ENCODE measurements around the gene MINAR1. TPM values are rescaled to one million over a fixed set of nuclear protein-coding genes. Genes with fewer than 3 reads are reported as not detected.

Gene MINAR1, protein sequence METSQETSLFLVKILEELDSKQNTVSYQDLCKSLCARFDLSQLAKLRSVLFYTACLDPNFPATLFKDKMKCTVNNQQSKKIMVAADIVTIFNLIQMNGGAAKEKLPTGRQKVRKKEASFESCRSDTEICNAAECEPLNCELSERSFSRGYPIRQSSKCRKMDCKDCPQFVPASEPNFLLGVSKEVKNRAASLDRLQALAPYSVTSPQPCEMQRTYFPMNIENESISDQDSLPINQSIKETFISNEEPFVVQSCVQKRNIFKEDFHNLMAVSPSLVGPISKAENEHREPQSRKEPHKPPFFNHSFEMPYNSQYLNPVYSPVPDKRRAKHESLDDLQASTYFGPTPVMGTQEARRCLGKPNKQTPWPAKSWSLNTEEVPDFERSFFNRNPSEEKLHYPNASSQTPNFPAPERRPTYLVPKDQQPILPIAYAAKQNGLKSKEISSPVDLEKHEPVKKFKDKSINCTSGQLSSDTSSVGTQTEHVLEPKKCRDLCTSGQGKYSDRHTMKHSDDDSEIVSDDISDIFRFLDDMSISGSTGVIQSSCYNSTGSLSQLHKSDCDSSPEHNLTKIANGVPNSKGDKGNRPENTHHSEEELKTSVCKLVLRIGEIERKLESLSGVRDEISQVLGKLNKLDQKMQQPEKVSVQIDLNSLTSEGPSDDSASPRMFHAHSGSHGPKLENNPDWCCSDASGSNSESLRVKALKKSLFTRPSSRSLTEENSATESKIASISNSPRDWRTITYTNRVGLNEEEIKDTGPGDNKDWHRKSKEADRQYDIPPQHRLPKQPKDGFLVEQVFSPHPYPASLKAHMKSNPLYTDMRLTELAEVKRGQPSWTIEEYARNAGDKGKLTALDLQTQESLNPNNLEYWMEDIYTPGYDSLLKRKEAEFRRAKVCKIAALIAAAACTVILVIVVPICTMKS
- total RNA-seq: under 1 TPM in 7 of 9 donors, not detected in 2; 0.04 to 0.29 (median 0.14) TPM
- polyA plus RNA-seq: under 1 TPM; 0.04 to 0.06 TPM
- long read RNA-seq, donor 1: 0 reads
- long read RNA-seq, donor 2: 0 reads
- long read RNA-seq, donor 3: 0 reads

DNA sequence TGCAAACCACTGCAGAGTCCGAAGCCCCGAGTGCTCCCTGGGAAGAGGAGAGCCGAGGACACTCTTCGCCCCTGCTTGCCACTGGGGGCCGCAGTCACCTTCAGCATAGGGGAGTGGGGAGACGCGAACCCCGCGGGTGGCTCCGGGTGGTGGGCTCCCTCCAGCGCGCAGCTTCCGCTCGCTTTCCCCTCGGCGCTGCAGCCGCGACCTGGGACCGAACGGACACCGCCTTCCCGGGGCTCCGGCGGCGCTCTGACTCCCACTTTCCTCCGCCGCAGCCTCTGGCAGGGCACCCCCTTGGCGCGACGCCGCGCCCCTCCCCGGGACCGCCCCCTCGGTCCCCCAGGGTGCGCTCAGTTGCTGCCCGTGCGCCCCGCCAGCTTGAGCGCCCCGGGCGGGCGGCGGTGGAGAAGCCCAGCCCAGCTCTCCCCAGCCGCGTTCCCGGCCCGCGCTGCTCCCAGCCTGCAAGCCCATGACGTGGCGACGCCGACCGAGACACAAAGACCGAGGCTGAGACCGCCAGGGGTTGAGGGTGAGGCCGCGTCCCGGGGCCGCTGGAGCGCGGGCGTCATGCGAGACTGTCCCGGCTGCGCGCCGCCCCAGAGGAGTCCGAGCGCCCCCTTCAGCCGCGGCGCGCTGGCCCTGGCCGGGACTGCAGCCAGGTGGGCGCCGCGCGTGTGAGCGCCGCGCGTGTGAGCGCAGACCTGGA lies at the start of gene MINAR1:
Gene MINAR1 (plus strand): TSS at position 701 of the 709 bp plus-strand sequence. CDS start 23,812 bp downstream, outside the sequence.
- WGBS, 4 donors: 0 to 1% (median 1%) methylated on average over 15 to 84 of the region's 84 CpGs
- peaks cover 15 to 80% (median 45%) of the 10 kb centered on the region in 9 donors for H3K27me3 ChIP-seq

DNA sequence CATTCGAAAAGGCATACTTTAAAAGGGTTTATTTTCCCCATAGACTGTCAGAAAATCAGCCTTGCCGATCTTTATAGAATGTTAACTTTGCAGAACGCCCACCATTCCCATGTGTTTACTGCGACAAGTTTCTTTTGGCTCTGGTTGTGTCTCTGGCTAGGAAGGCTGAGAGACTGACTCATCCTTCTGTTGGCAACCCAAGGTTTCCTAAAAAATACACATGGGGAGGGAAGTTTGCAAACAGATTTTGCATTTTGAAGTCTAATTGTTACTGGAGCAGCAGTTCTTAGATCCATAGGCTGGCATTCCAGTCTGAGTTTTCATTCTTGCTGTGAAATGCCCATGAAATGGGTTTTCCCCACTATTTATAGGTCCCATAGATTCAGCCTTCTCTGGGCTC lies 37.9 kb upstream of the MINAR1 start:
- H3K27me3 ChIP-seq: no peaks in the 10 kb centered on the region
- H3K9me3 ChIP-seq: peaks cover 0 to 4% (median 0%) of the 10 kb centered on the region in 12 donors
- H3K4me3 ChIP-seq: no peak overlapping the region
- H3K4me1 ChIP-seq: peaks cover 0 to 19% (median 0%) of the 10 kb centered on the region in 12 donors
- ATAC-seq: peak in 2 of 4 donors; percentile 53 to 59
- DNase-seq: no peak
- WGBS, 4 donors: 65 to 70% (median 69%) methylated on average over 4 of the region's 4 CpGs
- no peak for TF ChIP-seq POLR2A (IDR thresholded peaks at IDR 0.05)
- TF ChIP-seq, protein P1, sequence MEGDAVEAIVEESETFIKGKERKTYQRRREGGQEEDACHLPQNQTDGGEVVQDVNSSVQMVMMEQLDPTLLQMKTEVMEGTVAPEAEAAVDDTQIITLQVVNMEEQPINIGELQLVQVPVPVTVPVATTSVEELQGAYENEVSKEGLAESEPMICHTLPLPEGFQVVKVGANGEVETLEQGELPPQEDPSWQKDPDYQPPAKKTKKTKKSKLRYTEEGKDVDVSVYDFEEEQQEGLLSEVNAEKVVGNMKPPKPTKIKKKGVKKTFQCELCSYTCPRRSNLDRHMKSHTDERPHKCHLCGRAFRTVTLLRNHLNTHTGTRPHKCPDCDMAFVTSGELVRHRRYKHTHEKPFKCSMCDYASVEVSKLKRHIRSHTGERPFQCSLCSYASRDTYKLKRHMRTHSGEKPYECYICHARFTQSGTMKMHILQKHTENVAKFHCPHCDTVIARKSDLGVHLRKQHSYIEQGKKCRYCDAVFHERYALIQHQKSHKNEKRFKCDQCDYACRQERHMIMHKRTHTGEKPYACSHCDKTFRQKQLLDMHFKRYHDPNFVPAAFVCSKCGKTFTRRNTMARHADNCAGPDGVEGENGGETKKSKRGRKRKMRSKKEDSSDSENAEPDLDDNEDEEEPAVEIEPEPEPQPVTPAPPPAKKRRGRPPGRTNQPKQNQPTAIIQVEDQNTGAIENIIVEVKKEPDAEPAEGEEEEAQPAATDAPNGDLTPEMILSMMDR (IDR thresholded peaks at IDR 0.05): no peak
- intact Hi-C loops (cut with DNase I): no loop called here
- H3K36me3 ChIP-seq: no peaks in the 10 kb centered on the region
- H3K27ac ChIP-seq: no peak overlapping the region

More for the DNA sequence above, at the start of gene MINAR1:
- no peaks in the 10 kb centered on the region for H3K9me3 ChIP-seq
- H3K4me1 ChIP-seq: peaks cover 0 to 19% (median 7%) of the 10 kb centered on the region in 12 donors
- ATAC-seq (peak in 2 of 4 donors; percentile 69 to 75), DNase-seq (peak in 2 of 5 donors; percentile 35 to 62)
- no peak within 1 kb of the TSS for H3K27ac ChIP-seq
- no peak for TF ChIP-seq POLR2A (IDR thresholded peaks at IDR 0.05)
- TF ChIP-seq, protein P1 (IDR thresholded peaks at IDR 0.05): peak in 4 of 12 donors; percentile 7 to 30 (median 20)
- intact Hi-C loops (cut with DNase I): no loop called here
- no peaks in the 10 kb centered on the region for H3K36me3 ChIP-seq
- peak within 1 kb of the TSS; percentile 27 to 57 (median 46) for H3K4me3 ChIP-seq

DNA sequence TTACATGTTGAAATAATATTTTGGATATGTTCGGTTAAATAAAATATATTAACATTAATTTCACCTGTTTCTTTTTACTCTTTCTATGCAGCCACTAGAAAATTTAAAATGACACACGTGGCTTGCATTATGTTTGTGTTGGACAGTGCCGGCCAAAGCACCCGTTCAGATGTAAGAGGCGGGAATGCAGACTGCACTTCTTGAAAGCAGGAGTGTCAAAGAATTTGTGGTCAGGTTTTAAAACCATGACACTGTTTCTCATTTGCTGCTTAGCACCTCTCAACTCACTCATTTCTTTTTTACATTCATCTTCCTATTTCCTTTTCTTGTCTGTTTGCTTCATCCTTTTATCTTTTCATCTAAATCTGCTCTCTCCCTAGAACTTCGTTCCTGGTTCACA lies 35.3 kb upstream of the MINAR1 start:
- intact Hi-C loops (cut with DNase I): no loop called here
- Histone ChIP-seq H3K4me1 (peaks cover 0 to 19% (median 0%) of the 10 kb centered on the region in 12 donors), H3K27me3 (no peaks in the 10 kb centered on the region), H3K9me3 (no peaks in the 10 kb centered on the region), H3K36me3 (no peaks in the 10 kb centered on the region), H3K27ac (no peak overlapping the region), H3K4me3 (no peak overlapping the region)
- DNase-seq (no peak), ATAC-seq (no peak)
- TF ChIP-seq, protein P1 (IDR thresholded peaks at IDR 0.05): no peak
- TF ChIP-seq POLR2A (IDR thresholded peaks at IDR 0.05): no peak
- 63 to 77% (median 66%) methylated on average over 6 of the region's 6 CpGs for WGBS, 4 donors
